Kidney tubule cell (primary cell): ENCODE measurements around the gene C4A.

Source experiments
- DNase-seq: peaks from one replicate; pipeline ENCODE4 v3.0.0-alpha.2; 2018; ENCODE audit warnings: low spot score

C4A gene

GRCh38 chr6:32050562-32050961 lies 68.7 kb downstream of the C4A start:
- DNase-seq = no peak
